GM18498 (cell line): ENCODE results near the gene SYNJ2.
"Not testable (repeated sequence)": the region's sequence is repeated elsewhere in the genome, so short reads cannot be mapped to it uniquely, and the experiment has no call there.

Source experiments
- ATAC-seq: cut with Tn5 transposase; IDR thresholded peaks from one replicate; pipeline ENCODE4 v1.9.1; 2021; ENCODE audit warnings: mild to moderate bottlenecking, moderate library complexity; ENCODE audit not compliant: unreplicated experiment

SYNJ2 gene, protein sequence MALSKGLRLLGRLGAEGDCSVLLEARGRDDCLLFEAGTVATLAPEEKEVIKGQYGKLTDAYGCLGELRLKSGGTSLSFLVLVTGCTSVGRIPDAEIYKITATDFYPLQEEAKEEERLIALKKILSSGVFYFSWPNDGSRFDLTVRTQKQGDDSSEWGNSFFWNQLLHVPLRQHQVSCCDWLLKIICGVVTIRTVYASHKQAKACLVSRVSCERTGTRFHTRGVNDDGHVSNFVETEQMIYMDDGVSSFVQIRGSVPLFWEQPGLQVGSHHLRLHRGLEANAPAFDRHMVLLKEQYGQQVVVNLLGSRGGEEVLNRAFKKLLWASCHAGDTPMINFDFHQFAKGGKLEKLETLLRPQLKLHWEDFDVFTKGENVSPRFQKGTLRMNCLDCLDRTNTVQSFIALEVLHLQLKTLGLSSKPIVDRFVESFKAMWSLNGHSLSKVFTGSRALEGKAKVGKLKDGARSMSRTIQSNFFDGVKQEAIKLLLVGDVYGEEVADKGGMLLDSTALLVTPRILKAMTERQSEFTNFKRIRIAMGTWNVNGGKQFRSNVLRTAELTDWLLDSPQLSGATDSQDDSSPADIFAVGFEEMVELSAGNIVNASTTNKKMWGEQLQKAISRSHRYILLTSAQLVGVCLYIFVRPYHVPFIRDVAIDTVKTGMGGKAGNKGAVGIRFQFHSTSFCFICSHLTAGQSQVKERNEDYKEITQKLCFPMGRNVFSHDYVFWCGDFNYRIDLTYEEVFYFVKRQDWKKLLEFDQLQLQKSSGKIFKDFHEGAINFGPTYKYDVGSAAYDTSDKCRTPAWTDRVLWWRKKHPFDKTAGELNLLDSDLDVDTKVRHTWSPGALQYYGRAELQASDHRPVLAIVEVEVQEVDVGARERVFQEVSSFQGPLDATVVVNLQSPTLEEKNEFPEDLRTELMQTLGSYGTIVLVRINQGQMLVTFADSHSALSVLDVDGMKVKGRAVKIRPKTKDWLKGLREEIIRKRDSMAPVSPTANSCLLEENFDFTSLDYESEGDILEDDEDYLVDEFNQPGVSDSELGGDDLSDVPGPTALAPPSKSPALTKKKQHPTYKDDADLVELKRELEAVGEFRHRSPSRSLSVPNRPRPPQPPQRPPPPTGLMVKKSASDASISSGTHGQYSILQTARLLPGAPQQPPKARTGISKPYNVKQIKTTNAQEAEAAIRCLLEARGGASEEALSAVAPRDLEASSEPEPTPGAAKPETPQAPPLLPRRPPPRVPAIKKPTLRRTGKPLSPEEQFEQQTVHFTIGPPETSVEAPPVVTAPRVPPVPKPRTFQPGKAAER (N-terminal part only)

DNA sequence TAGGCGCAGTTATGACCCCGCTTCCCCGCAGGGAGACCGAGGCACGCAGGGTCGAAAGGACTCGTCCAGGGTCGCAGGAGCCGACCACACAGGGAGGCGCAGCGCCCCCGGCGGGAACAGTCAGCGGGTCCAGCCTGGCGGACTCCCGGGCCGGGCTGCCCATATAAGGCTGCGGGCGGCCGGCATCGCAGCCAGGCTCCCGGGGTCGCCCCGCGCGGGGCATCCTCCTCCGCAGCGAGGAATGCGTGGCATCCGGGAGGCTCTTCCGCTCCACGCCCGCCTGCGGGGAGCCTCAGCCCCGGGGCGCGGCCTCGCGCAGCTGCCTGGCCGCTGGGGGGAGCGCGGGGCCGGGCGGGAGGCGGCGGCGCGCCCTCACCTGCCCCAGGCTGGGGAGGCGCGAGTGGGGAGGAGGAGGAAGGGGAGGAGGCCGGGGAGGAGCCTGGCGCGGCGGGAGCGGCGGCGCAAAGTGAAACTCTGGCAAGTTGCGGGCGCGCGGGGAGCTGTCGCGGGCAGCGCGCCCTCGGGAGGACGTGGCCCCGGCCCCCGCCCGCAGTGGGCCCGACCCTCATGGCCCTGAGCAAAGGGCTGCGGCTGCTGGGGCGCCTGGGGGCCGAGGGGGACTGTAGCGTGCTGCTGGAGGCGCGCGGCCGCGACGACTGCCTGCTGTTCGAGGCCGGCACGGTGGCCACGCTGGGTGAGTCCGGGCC, at the start of gene SYNJ2:
Gene SYNJ2 (plus strand): TSS at position 469 of the 707 bp plus-strand sequence. CDS start 99 bp downstream, at position 568.
- ATAC-seq = peak; percentile 90

DNA sequence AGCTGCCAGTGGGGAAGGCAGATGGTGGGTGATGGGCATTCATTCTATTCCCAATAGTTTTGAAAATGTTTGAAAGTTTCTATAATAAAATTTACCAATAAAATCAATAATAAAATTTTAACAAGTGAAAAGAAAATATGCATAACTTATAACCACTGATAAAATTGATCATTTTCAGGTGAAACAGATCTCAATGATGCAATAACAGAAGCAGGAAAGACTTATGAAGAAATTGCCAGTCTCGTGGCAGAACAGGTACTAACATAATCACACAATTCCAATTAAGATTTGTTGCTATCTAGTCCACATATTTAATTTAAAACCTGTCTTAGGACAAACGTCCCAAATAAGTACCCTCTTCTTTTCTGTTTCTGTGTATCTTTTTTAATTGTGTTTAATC, 45.9 kb upstream of the SYNJ2 start:
- ATAC-seq = no peak

DNA sequence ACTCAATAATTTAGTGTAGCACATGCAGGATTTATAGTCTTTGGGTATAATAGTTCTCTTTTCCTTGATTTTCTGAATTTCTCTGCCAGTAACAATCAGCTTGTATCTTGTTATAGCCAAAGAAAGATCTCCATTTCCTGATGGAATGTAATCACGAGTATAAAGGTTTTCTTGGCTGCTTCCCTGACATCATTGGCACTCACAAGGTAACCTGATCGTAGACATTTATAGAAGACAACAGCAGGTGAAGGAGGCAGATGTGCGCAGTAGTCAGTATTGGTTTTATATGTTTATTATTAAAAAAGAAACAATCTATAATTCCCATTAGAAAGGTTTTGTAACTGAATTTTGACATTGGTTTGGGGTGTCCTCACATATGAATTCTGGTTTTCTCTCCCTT, 44.3 kb upstream of the SYNJ2 start:
- no peak for ATAC-seq

DNA sequence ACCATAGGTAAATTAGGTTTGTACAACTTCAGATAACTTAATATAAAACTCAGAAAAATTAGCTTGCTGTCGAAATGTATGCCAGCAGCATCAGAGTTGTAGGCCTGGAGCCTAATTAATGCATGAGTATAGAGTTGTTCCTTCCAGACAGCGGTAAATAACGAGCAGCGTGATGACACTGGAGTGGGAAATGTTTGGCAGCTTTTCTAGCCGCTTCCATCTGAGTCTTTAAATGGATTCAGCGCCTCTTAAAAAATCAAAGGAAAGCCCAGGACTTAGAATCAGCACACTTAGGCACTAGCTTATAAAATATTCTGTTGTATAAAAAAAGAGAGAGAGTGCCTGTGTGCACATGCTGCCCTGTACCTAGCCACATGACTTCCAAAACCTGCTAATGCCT, 43.7 kb upstream of the SYNJ2 start:
- no peak for ATAC-seq

DNA sequence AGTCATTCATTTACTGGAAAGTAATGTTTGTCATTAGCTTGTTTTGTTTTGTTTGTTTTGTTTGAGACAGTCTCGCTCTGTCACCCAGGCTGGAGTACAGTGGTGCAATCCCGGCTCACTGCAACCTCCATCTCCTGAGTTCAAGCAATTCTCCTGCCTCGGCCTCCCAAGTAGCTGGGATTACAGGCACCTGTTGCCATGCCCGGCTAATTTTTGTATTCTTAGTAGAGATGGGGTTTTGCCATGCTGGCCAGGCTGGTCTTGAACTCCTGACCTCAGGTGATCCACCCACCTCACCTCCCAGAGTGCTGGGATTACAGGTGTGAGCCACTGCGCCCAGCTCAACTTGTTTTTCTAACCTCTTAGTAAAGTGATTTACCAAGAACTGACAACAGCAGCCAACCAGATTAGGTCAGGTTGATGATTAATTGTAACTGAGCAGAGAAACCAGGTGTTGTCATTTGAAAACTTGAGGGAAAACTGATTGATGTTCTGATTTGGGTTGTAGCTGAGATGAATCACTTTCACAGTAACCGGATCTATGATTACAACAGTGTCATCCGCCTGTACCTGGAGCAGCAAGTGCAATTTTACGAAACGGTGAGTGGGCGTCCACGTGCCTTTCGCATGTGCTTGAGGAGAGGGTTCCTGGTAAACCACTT, 41.2 kb upstream of the SYNJ2 start:
- not testable (repeated sequence) for ATAC-seq

DNA sequence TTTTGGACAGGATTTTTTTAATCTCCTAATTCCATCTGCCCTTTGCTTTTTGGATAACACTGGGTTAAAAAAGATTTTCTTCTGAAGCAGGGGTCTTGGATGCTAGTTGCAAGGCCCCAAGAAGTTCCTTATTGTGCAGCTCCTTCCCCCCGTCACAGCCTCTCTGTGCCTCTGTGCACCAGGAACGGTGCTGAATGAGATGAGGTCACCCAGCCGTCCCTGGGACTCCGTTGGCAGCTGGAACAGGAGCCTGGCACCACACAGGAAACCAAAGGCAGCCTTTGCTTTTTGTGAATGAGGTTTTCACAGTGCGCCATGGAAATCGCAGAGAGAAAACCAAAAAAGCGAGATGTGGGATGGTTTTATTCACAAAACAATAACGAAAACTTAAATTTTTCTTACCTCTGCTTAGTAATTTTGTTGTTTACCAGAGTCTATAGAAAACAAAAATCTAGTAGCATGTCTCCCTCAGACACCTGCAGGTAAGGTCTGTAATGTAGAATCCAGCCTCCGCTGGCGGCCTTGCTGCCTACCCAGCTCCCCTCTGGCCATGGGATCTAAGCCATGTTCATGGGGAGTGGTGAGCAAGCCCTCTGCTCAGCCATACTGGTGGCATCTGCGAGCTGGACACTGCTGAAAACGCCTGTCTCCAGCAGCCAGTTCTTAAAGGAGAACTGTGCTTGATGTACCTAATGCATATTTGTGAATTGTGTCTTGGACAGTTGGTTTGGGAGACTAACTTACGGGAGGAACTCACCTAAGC, 40.4 kb upstream of the SYNJ2 start:
- no peak for ATAC-seq

DNA sequence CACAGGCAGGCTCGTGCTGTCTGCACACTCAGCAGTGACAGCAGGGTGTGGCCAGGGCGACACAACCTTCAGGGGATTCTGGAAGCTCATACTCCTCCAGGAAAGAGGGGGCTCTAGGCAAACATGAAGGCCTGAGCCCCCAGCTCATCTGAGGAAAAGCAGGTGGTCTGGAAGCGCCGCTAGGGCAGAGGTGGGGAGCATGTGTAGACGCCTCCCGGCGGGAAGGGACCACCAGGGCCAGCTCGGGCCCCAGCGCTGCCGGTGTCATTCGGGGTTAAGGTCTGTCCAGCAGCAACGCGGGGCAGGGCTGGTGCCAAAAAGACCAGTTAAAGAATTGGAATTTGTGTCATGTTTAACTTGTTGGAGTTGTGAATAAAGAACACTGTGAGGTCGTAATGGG, 39.3 kb upstream of the SYNJ2 start:
- ATAC-seq = no peak

DNA sequence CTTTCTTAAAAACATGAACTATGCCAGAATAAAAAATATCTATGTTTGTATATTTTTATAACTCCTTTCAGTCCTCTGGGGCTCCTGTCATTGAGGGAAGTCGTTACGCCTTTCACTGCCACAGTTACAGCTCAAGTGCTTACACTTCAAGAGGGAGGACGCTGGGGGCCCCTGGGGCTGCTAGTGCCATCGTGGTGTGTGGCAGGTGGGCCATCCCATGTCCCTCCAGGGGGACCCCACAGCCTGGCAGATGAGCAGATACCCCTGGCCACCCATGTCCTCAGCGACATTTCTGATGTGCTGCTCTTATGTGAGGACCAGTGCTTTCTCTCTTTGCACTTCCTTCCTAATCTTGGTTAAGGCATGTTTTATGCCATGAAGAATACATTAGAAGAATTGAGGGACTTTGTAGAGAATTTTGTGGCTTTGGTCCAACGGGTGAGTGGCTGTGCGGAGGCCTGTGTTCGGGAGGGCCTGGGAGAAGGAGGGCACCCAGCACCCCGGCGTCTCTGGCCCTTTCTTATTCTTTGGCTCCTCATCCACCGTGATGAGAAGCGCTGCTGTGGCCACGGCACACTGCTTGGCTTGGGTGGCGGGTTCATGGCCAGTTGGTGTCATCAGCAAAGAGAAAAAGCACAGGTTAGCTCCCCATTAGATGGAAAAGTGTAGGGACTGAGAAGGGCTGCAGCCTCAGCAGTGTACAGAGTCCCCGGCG, 38.3 kb upstream of the SYNJ2 start:
- ATAC-seq = no peak

DNA sequence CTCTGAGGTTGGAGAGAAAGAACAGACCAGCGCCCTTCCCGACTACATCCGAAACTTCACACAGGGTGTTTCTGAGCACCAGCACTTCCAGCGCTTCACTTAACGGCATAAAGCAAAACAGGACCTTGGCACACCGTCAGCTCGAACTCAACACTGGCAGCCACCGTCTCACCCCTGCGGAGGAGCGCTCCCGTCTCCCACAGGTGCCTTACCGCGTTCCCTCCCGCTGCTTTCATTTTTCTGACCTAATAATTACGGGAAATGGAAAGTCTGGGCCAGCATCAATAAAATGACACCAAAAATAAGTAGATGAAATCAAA, 37.7 kb upstream of the SYNJ2 start:
- no peak for ATAC-seq

DNA sequence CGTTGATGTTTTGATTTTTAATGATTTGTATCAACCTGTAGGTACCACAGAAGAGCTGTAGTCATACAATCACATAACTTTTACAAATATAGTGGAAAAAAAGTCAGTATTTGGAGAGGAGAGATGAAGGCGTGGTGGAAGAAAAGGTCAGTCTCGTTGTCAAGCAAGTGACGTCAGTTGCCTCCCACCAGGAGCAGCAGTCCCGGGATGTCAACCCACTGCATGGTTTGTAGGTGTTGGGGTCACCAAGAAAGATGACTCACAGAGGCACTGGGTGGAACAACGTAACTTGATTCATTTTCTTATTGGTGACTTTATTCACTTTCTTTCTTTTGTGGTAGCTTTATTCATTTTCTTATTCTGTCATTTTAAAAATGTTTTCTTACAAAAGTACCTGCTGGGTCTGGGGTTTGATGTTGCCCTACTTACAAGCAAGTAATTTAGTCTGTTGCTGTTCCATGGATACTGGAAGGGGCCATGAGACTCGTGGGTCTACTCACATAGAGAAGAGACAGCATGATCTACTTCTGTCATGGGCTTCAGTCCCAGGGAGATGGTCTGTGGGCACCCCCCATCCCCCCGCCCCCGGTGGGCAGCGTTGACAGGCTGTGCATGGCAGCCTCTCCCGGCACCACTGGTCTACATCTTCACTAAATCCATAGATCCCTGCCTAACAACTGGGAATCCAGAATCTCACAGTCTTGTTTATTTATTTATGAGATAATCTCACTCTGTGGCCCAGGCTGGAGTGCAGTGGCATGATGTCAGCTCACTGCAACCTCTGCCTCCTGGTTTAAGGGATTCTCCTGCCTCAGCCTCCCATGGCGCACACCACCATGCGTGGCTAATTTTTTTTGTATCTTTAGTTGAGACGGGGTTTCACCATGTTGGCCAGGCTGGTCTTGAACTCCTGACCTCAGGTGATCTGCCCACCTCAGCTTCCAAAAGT, 36.4 kb upstream of the SYNJ2 start:
- ATAC-seq = no peak

DNA sequence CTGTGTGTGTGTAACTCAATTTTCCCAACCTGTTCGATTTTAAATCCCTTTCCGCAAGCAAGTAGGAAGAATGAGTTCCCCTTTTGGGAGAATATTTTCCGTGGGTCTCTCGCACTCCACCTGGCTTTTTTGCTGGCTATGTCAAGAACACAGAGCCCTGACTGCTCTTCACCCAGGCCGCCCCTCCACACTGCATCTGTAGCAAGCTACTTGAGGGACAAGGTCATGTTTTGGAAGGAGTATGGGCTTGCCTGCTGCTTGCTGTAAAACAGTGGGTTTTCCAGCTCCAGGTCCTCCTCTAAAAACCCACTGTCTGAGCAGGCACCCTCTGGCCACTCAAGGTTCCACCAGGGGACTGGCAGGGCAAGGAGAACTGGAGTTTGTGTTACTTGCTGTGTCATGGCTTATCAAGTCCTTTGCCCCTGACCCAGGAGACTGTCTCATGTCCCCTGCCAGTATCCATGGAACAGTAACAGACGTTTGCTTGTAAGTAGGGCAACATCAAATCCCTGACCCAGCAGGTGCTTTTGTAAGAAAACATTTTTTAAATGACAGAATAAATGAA, 35.5 kb upstream of the SYNJ2 start:
- no peak for ATAC-seq

DNA sequence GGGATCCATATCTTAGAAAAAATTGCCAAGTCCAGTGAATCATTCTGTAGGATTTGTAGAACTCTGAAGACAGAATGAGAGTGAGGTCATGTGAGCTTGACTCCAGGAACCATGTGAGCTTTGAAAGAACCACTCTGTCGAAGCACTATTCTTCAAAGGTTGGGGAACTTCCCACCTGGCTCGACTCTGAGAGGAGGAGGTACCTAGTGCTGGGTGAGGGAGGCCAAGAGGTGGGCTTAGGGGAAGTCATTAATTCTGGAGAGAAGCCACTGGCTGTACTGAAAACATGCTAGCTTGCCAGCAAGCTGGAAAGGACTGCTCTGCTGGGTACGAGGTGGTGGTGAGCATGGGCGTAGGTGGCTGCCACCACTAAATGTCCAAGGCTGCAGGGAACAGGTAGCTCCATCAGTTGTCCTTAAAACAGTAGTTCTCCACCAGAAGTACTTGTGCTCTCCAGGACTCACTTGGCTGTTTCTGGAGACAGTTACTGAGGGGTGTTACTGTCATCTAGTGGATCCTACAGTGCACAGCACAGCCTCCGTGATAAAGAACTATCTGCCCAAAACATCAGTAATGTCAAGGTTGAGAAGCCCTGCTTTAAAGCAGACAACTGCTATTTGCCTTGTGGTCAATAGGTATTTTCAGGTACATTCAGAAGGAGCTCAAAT, 34.7 kb upstream of the SYNJ2 start:
- ATAC-seq = no peak

DNA sequence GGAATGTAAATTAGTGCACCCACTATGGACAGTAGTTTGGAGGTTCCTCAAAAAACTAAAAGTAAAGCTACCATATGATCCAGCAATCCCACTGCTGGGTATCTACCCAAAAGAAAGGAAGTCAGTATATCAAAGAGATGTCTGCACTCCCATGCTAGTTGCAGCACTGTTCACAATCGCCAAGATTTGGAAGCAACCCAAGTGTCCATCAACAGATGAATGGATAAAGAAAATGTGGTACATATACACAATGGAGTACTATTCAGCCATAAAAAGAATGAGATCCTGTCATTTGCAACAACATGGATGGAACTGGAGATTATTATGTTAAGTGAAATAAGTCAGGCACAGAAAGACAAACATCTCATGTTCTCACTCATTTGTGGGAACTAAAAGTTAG, 30.8 kb upstream of the SYNJ2 start:
- not testable (repeated sequence) for ATAC-seq

DNA sequence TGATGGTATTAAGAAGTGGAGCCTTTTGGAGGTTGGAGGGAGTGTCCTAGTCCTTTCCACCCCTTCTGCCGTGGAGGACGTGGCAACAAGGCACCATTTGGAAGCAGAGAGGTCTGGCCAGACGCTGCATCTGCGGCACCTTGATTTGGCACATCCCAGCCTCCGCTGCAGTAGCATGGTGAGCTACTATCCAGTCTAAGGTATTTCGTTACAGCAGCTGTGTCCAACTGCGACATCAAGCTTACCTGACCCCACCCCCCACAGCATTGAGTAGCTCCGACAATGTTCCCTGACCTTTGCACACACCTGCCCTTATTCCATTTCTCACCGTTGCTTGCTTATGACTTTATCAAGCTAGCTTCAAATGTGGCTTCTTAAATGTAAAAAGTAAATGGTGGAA, 29.8 kb upstream of the SYNJ2 start:
- ATAC-seq = no peak

DNA sequence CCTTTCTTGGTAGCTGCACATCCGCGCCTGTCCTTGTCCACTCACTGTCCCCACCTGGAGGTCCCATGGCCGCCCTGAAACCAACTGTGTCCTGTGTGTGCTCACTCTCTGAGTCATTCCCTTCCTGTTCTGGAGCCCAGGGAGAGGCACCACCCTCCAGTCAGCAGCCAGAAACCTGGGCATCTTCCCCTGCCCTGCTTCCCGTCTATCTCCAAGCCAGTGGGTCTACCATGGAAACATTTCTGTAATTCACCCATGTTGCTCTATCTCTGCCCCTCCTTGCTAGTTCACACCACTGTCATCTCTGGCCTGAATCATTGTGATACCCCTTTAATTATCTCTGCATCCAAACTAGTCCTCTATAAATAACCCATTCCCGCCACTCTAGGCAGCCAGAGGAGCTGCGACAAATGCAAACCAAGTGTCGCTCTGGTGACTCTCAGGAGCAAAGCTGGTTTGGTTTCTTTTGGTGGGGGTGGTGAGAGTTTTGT, 28.8 kb upstream of the SYNJ2 start:
- no peak for ATAC-seq

DNA sequence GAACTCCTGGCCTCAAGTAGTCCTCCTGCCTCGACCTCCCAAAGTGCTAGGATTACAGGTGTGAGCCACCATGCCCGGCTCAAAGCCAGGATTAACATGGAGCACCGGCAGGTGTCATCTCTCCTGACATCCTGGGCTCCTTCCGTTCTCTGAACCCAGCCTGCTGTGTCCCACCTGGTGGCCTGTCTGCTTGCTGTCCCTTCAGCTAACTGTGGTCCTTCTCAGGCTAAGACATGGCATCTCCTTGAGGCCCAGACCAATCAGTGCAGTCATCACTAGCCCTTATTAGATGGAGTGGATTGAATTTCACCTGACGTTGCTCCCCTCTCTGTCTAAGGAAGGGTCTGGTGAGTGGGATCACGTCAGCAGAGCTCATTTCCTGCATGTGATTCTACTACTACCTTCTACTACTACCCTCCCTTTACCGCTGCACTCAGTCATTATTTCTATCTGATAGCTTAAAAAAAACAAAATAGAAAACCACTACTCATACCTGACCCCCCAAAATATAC, 28.0 kb upstream of the SYNJ2 start:
- ATAC-seq = no peak
